Esophagus squamous epithelium (tissue), 4 donors: ENCODE measurements around the gene RITA1.

Experiments
- CTCF ChIP-seq, 6 experiments: fragments of 450-650 bp in 4 of 6; fragments of 200-600 bp in 2 of 6; sonication (generic) in 2 of 6; IDR thresholded peaks; one replicate each; pipeline ENCODE4 v1.5.1; 2016 to 2019; ENCODE audit warnings: antibody characterized with exemption in 6 of 6, mild to moderate bottlenecking in 4 of 6, moderate library complexity in 4 of 6
- POLR2A ChIP-seq, 4 donors: fragments of 450-650 bp; IDR thresholded peaks; one replicate each; pipeline ENCODE4 v1.6.1; 2017; ENCODE audit warnings: antibody characterized with exemption in 4 of 4, mild to moderate bottlenecking in 4 of 4, moderate library complexity in 3 of 4

- no peak for TF ChIP-seq CTCF (IDR thresholded peaks at IDR 0.05)
- no peak for TF ChIP-seq POLR2A (IDR thresholded peaks at IDR 0.05)
Measured at GRCh38 chr12:113155060-113155459, 30.5 kb upstream of the RITA1 start.
